ENCODE measurements around the gene PRSS36.
"Not testable (repeated sequence)": the region's sequence is repeated elsewhere in the genome, so short reads cannot be mapped to it uniquely, and the experiment has no call there.

Gene PRSS36

DNA sequence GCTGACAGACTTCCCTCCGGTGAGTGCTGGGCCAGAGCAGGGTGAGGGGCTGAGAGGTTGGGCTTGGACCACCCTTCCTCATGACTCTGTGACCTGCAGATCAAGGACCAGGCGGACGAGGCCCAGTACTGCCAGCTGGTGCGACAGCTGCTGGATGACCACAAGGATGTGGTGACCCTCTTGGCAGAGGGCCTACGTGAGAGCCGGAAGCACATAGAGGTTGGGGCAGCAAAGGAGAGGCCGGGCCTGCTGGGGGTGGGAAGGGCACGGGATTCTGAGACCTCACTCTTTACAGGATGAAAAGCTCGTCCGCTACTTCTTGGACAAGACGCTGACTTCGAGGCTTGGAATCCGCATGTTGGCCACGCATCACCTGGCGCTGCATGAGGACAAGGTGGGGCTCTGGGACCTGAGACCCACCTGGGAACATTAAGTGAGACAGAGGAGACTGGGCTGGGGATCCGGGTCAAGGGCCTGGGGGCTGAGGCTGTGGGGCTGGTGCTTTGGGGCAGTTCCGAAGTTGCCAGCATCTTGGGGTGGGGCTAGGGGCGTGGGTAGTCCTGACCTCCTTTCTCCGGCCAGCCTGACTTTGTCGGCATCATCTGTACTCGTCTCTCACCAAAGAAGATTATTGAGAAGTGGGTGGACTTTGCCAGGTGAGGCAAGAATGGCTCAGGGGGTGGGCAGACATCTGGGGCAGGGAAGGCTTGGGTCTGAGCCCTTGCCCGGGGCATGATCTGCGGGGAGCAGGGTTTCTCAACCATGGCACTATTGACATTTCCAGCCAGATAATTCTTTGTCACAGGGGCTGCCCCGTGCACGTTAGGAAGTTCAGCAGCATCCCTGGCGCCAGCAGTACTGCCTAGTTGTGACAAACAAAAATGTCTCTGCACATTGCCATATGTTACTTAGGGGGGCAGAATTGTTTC is 39.5 kb downstream of the PRSS36 start:
- H3K4me3 Mint-ChIP-seq: peak overlapping the region; percentile 76
- H3K4me1 Mint-ChIP-seq (ENCODE audit: low read depth): peaks cover 38% of the 10 kb centered on the region
- H3K27ac Mint-ChIP-seq: peak overlapping the region; percentile 63
- H3K27me3 Mint-ChIP-seq: no peaks in the 10 kb centered on the region
- no peak for DNase-seq
- H3K36me3 Mint-ChIP-seq (ENCODE audit: low read depth): peaks cover 39% of the 10 kb centered on the region
- H3K9me3 Mint-ChIP-seq: no peaks in the 10 kb centered on the region

DNA sequence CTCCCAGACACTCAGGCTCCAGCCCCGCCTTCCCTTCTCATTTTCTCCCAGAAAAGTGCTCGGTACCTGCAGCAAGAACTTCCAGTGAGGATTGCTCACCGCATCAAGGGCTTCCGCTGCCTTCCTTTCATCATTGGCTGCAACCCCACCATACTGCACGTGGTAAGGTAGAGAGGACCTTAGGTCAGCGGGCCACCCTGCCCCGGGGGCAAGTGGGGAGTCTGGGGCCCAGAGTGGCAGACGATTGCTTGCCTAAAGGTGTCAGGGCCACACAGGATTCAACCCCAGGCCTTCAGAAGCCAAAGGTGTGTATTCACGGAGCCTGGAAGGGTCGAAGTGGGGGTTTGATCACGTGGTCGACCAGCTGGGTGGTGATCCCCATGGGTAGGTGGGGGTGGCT is 40.2 kb downstream of the PRSS36 start:
- Mint-ChIP-seq H3K27ac (peak overlapping the region; percentile 84), H3K9me3 (no peaks in the 10 kb centered on the region), H3K4me1 (ENCODE audit: low read depth) (peaks cover 38% of the 10 kb centered on the region), H3K4me3 (peak overlapping the region; percentile 76), H3K27me3 (no peaks in the 10 kb centered on the region), H3K36me3 (ENCODE audit: low read depth) (peaks cover 39% of the 10 kb centered on the region)
- DNase-seq: no peak

DNA sequence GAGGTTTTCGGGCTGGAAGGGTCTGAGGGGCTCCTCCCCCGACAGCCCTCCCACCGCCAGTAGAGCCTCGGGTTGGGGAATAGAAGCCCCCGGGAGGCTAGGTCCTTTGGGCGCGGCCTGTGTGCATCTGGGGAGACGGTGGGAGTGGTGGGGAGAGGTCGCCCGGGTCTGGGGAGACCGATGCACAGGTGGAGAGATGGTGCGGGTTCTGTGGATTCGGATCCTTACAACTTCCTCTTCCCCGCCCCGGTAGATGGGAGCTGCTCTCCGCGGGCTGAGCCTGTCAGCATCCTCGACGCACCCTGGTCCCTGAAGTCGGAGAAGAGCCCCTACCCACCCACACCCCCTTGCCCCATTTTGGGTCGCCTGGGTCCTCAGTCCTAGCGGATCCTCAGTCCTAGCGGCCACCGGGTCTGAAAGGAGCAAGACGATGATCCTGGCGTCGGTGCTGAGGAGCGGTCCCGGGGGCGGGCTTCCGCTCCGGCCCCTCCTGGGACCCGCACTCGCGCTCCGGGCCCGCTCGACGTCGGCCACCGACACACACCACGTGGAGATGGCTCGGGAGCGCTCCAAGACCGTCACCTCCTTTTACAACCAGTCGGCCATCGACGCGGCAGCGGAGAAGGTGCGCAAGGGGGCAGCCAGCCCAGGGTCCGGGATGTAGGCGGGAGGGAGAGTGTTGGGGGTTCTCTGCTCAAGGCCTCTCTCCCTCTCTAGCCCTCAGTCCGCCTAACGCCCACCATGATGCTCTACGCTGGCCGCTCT is 40.9 kb downstream of the PRSS36 start:
- Mint-ChIP-seq H3K27me3 (no peaks in the 10 kb centered on the region), H3K4me3 (peak overlapping the region; percentile 76), H3K36me3 (ENCODE audit: low read depth) (peaks cover 39% of the 10 kb centered on the region), H3K9me3 (no peaks in the 10 kb centered on the region), H3K27ac (peak overlapping the region; percentile 84), H3K4me1 (ENCODE audit: low read depth) (peaks cover 38% of the 10 kb centered on the region)
- no peak for DNase-seq

DNA sequence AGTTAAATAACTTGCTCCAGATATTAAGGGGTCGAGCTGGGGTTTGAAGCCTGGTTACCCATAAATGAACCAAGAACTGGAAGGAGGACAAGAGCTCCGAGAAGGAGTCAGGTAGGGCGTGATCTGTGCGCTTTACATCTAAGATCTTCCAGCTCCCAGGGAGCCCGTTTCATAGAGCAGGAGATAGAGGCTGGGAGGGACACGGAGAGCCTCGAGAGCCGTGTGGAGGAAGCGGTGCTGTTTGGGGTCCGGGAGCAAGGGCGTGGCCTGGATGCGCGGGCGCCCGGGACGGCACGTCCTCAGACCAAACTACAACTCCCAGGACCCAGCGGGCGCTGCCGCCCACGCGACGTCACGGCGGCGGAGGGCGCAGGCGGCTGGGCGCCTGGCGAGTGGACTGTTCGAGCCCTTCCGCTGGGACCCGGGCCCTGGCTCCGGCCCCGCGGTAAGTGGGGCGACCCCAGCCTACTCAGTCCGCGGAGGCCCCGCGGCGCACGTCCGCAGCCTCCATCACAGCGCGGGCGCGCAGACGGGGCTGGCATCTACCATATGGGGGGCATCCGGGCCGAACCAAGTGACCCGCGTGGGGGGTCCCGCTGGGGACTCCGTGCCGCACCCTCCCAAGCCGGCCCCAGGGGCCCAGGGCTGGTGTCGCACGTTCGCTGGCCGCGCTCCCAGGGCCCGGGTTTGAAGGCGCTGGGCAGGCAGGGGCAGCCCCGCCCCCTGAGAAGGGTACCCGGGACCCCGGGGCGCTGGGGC is 41.7 kb downstream of the PRSS36 start, which contains the start of gene BCKDK:
Gene BCKDK (plus strand): TSS at position 352 of the 759 bp plus-strand sequence. CDS start 838 bp downstream, outside the sequence.
- peak within 1 kb of the TSS; percentile 76 for H3K4me3 Mint-ChIP-seq
- H3K4me1 Mint-ChIP-seq (ENCODE audit: low read depth): peaks cover 33% of the 10 kb centered on the region
- peaks cover 38% of the 10 kb centered on the region for H3K36me3 Mint-ChIP-seq (ENCODE audit: low read depth)
- no peaks in the 10 kb centered on the region for H3K9me3 Mint-ChIP-seq
- H3K27ac Mint-ChIP-seq: peak within 1 kb of the TSS; percentile 90
- H3K27me3 Mint-ChIP-seq: no peaks in the 10 kb centered on the region
- peak; percentile 86 for DNase-seq

DNA sequence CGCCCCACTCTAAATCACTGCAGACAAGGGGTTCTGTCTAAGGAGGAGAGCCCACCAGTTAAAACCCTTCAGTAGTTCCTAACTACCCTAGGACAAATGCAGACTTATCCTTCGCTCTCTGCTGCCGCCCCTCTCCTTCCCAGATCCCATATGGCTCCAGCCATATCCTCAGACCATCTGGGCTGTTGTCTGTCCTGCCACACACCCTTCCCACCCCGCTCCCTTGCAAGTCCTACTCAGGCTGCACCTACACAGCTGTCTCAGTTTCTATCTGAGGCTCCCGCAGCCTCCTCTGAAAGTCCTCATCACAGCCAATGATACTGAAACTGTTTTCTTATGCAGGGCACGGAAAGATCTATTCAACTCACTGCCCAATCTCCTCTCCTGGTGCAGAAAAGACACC is 42.4 kb downstream of the PRSS36 start:
- peak overlapping the region; percentile 76 for H3K4me3 Mint-ChIP-seq
- no peaks in the 10 kb centered on the region for H3K9me3 Mint-ChIP-seq
- peaks cover 33% of the 10 kb centered on the region for H3K4me1 Mint-ChIP-seq (ENCODE audit: low read depth)
- H3K27ac Mint-ChIP-seq: peak overlapping the region; percentile 90
- peaks cover 31% of the 10 kb centered on the region for H3K36me3 Mint-ChIP-seq (ENCODE audit: low read depth)
- no peaks in the 10 kb centered on the region for H3K27me3 Mint-ChIP-seq
- DNase-seq: peak; percentile 43

DNA sequence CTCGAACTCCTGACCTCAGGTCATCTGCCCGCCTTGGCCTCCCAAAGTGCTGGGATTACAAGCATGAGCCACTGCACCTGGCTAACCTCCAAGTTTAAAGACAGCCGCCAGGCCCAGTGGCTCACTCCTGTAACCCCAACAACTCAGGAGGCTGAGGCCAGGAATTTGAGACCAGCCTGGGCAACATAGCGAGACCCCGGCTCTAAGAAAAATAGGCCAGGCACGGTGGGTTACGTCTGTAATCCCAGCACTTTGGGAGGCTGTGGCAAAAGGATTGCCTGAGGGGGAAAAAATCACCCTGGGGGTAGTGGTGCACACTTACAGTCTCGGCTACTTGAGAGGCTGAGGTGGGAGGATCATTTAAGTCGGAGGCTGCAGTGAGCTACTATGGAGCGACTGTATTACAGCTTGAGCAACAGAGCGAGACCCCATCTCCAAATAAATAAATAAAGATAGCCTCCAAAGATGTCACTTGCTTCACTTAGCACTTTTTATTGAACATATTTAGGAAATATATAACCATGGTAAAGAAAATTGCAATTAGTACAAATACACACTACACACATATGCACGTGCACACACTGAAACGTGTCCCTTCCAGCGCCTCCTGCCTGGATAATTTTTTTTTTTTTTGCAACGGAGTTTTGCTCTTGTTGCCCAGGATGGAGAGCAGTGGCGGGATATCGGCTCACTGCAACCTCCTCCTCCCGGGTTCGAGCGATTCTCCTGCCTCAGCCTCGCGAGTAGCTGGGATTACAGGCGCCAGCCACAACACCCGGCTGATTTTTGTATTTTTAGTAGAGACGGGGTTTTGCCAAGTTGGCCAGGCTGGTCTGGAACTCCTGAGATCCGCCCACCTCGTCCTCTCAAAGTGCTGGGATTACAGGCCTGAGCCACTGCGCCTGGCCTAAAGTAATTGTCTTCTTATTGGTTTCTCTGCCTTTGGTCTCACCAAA is 43.1 kb downstream of the PRSS36 start:
- H3K27ac Mint-ChIP-seq: peak overlapping the region; percentile 90
- DNase-seq: no peak
- peak overlapping the region; percentile 76 for H3K4me3 Mint-ChIP-seq
- H3K27me3 Mint-ChIP-seq: no peaks in the 10 kb centered on the region
- peaks cover 24% of the 10 kb centered on the region for H3K36me3 Mint-ChIP-seq (ENCODE audit: low read depth)
- peaks cover 33% of the 10 kb centered on the region for H3K4me1 Mint-ChIP-seq (ENCODE audit: low read depth)
- no peaks in the 10 kb centered on the region for H3K9me3 Mint-ChIP-seq

DNA sequence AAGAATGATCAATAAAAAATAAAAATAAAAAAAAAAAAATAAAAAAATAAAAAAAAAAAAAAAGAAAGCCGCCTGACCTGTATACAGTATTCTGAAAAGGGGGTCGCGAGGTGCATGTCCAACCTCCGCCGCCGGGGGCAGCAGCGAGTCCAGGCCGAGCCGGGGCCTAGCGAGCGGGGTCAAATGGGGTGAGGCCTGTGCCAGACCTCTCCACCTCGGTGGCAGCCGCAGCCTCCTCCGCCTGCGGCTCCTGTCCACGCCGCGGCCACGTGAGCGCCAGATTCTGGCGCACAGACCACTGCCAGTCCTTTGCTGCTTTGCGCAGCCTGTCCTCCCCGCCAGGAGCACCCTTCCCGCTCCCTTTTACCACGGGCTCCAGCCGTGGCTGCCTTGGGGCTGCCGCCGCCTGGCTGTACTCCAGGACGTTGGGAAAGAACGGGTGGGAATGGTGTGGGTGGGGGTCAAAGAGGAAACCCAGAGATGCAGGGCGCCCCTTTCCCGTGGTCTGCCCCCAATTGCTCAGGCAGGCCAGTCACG is 44.1 kb downstream of the PRSS36 start:
- peaks cover 14% of the 10 kb centered on the region for H3K36me3 Mint-ChIP-seq (ENCODE audit: low read depth)
- peak overlapping the region; percentile 80 for H3K27ac Mint-ChIP-seq
- H3K9me3 Mint-ChIP-seq: no peaks in the 10 kb centered on the region
- H3K4me3 Mint-ChIP-seq: peak overlapping the region; percentile 47
- DNase-seq: peak; percentile 91
- peaks cover 33% of the 10 kb centered on the region for H3K4me1 Mint-ChIP-seq (ENCODE audit: low read depth)
- no peaks in the 10 kb centered on the region for H3K27me3 Mint-ChIP-seq

DNA sequence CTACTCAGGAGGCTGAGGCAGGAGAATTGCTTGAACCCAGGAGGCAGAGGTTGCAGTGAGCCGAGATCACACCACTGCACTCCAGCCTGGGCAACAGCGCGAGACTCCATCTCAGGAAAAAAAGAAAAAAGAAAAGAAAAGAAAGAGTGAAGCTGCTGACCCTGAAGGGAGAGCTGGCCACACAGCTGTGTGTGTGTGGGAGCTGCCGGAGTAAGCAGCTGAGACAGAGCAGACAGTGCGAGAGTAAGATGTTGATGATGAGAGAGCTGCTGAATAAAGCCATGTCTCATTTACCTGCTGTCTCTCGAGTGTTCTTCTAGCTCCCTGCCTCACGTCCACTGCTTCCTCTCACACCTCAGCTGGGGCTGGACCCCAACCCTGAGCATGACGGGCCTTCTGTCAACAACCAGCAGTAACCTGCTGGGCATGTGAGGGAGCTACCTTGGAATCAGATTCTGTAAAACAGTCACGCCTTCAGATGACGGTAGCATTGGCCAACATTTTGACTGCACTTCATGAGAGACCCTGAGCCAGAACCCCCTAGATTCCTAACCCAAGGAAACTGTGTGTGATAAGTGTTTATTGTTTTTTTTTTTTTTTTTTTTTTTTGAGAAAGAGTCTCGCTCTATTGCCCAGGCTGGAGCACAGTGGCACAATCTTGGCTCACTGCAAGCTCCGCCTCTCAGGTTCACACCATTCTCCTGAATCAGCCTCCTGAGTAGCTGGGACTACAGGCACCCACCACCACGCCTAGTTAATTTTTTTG is 48.8 kb downstream of the PRSS36 start:
- H3K4me1 Mint-ChIP-seq (ENCODE audit: low read depth); DNase-seq; H3K4me3 Mint-ChIP-seq; H3K9me3 Mint-ChIP-seq; H3K36me3 Mint-ChIP-seq (ENCODE audit: low read depth); H3K27me3 Mint-ChIP-seq; H3K27ac Mint-ChIP-seq: not testable (repeated sequence)

DNA sequence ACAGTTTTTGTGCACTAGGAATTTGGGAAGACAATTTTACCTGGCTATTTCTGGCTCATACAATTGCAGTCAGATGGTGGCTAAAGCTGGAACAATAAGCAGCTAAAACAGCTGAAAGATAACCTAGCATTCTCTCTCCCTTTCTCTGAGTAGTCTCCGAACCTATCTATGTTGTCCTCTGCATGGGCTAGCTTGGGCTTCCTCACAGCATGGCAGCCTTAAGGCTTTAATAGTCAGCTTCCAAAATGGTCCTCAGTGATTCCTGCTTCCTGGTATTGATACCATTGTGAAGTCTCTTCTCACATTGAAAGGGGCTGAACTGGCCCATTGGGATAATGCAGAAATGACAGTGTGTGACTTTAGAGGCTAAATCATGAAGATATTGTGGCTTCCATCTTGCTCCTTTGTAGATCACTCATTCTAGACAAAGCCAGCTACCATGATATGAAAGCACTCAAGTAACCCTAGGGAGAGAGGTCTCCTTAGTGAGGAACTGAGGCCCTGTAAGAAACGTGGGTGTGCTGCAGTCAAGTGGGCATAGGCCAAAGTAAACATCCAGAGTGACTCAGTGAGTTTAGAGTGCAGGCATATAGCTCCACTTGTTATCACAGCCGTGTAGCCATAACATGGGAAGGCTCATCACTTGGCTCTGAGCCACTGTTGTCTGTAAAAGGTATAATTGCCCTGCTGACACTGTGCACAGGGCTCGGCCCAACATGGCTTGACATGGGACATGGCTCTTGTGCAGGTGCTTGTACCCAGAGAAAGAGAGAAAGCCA is 49.8 kb downstream of the PRSS36 start:
- Mint-ChIP-seq H3K4me3 (no peak overlapping the region), H3K27me3 (no peaks in the 10 kb centered on the region), H3K4me1 (ENCODE audit: low read depth) (peaks cover 9% of the 10 kb centered on the region), H3K36me3 (ENCODE audit: low read depth) (no peaks in the 10 kb centered on the region), H3K9me3 (no peaks in the 10 kb centered on the region), H3K27ac (no peak overlapping the region)
- no peak for DNase-seq

DNA sequence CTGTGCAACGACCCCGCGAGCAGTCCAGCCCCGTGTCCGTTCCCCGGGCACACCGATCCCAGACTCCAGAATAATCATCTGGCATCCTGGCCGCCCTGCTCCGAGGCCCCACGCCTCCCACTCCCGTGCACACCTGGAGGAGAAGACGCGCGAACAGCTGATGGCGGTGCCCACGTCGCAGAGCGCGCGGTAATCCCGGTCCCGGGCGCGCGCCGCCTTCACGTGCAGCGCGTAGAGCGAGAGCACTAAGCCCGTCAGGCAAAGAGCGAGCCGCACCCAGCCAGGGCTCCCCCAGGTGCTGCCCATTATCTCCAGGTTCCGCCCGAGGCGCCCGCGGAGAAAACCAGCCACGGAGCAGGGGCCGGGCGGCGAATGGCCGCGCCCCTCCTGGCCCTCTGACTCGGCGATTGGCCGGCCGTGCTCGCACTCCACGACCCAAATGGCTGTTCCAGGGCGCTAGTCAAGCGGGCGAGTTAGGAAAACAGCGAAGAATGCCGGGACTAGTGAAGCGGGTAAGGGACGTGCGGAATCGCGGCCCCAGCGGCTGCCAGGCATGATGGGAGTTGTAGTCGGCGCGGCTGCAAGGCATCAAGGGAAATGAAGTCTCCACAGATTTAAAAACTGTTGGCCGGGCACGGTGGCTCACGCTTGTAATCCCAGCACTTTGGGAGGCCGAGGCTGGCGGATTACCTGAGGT is 55.3 kb downstream of the PRSS36 start, which contains the start of gene VKORC1:
Gene VKORC1 (minus strand): TSS at position 374 of the 697 bp plus-strand sequence. CDS start 68 bp downstream, at position 306.
- Mint-ChIP-seq H3K27ac (peak within 1 kb of the TSS; percentile 82), H3K9me3 (no peaks in the 10 kb centered on the region), H3K36me3 (ENCODE audit: low read depth) (peaks cover 37% of the 10 kb centered on the region), H3K4me1 (ENCODE audit: low read depth) (peaks cover 32% of the 10 kb centered on the region), H3K4me3 (peak within 1 kb of the TSS; percentile 98), H3K27me3 (no peaks in the 10 kb centered on the region)
- peak; percentile 92 for DNase-seq

DNA sequence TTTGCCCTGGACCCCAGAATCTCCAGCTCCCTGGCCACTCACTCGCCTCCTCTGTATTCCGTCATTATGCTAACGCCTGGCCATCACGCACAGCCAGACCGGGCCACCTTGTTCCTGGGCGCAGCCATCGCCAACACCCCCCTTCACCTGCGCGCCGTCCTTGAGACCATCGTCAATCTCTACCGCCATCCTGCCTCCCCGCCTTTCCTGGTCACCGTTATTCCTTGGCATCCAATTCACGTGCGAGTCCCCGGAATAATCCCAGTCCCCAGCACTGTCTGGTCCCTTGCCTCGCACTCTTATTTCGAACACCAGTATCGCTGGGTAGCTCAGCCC is 55.8 kb downstream of the PRSS36 start:
- H3K4me3 Mint-ChIP-seq: peak overlapping the region; percentile 98
- DNase-seq: peak; percentile 43
- H3K36me3 Mint-ChIP-seq (ENCODE audit: low read depth): peaks cover 42% of the 10 kb centered on the region
- H3K4me1 Mint-ChIP-seq (ENCODE audit: low read depth): peaks cover 32% of the 10 kb centered on the region
- H3K9me3 Mint-ChIP-seq: no peaks in the 10 kb centered on the region
- H3K27me3 Mint-ChIP-seq: no peaks in the 10 kb centered on the region
- H3K27ac Mint-ChIP-seq: peak overlapping the region; percentile 82
